ENCODE data around the gene WDR38. TPM values are rescaled to one million over a fixed set of nuclear protein-coding genes. Genes with fewer than 3 reads are reported as not detected.

WDR38 gene
- total RNA-seq, 4 donors from 2014 or later, result not detected

- no peak for TF ChIP-seq CTCF (IDR thresholded peaks at IDR 0.05; ENCODE audit: low read depth)
These were observed 42.5 kb upstream of the WDR38 start for GRCh38 chr9:124810663-124811355.

- TF ChIP-seq CTCF (IDR thresholded peaks at IDR 0.05; ENCODE audit: low read depth), result no peak
These were observed 40.8 kb upstream of the WDR38 start for GRCh38 chr9:124812441-124812876.

- no peak for TF ChIP-seq CTCF (IDR thresholded peaks at IDR 0.05; ENCODE audit: low read depth)
These were observed 40.2 kb upstream of the WDR38 start for GRCh38 chr9:124813041-124813440.

GRCh38 chr9:124813501-124814163 lies 39.6 kb upstream of the WDR38 start:
- TF ChIP-seq CTCF (IDR thresholded peaks at IDR 0.05; ENCODE audit: low read depth), result no peak

GRCh38 chr9:124814164-124814535 lies 39.1 kb upstream of the WDR38 start:
- TF ChIP-seq CTCF (IDR thresholded peaks at IDR 0.05; ENCODE audit: low read depth), result no peak

- no peak for TF ChIP-seq CTCF (IDR thresholded peaks at IDR 0.05; ENCODE audit: low read depth)
These were observed 37.7 kb upstream of the WDR38 start for GRCh38 chr9:124815601-124816000.

GRCh38 chr9:124818431-124819281 lies 34.6 kb upstream of the WDR38 start:
- TF ChIP-seq CTCF (IDR thresholded peaks at IDR 0.05; ENCODE audit: low read depth), result no peak
